NCI-H2107 treated with DMSO at 0.1 percent for 48 hours (cell line): ENCODE results near the gene DNAJA3.

ENCODE experiments used
- DNase-seq: peaks from one replicate; lab custom pipeline; 2025; ENCODE audit not compliant: unreplicated experiment; lab: John Stamatoyannopoulos, UW

DNAJA3 gene

GRCh38 chr16:4404967-4405696, 20.5 kb upstream of the DNAJA3 start:
- DNase-seq = no peak

- no peak for DNase-seq
These were observed 17.9 kb upstream of the DNAJA3 start for GRCh38 chr16:4407543-4408322.

GRCh38 chr16:4408323-4408690, 17.4 kb upstream of the DNAJA3 start:
- DNase-seq = no peak

- peak; percentile 44 for DNase-seq
These were observed 16.4 kb upstream of the DNAJA3 start for GRCh38 chr16:4409081-4409932.

GRCh38 chr16:4410335-4411075, 15.2 kb upstream of the DNAJA3 start:
- DNase-seq = peak; percentile 94

GRCh38 chr16:4411684-4412083, 14.0 kb upstream of the DNAJA3 start:
- no peak for DNase-seq

- no peak for DNase-seq
These were observed 13.5 kb upstream of the DNAJA3 start for GRCh38 chr16:4412159-4412558.

- no peak for DNase-seq
These were observed 12.8 kb upstream of the DNAJA3 start for GRCh38 chr16:4412854-4413253.

- DNase-seq = no peak
These were observed 11.3 kb upstream of the DNAJA3 start for GRCh38 chr16:4414187-4414917.

GRCh38 chr16:4415538-4416199, 10.0 kb upstream of the DNAJA3 start:
- DNase-seq = no peak

- DNase-seq = peak; percentile 63
These were observed 9.3 kb upstream of the DNAJA3 start, which contains the start of gene CORO7 for GRCh38 chr16:4416200-4417032. TSS of gene CORO7 (minus strand) at chr16:4416596. CDS start at chr16:4416518, 78 bp downstream.

- DNase-seq = no peak
These were observed 6.2 kb upstream of the DNAJA3 start for GRCh38 chr16:4419402-4419959.

- DNase-seq = no peak
These were observed 5.1 kb upstream of the DNAJA3 start for GRCh38 chr16:4420505-4421105.

GRCh38 chr16:4426021-4426684, 485 bp downstream of the DNAJA3 start:
- no peak for DNase-seq

- no peak for DNase-seq
These were observed 1.2 kb downstream of the DNAJA3 start for GRCh38 chr16:4426722-4427372.

GRCh38 chr16:4428500-4428899, 2.8 kb downstream of the DNAJA3 start:
- no peak for DNase-seq

- DNase-seq = no peak
These were observed 5.4 kb downstream of the DNAJA3 start for GRCh38 chr16:4431023-4431422.
